Muscle of leg (tissue), 11 donors: ENCODE measurements around the gene ANK3. TPM values are rescaled to one million over a fixed set of nuclear protein-coding genes. Genes with fewer than 3 reads are reported as not detected.

Experiments used
- DNase-seq: peaks from one replicate; pipeline ENCODE4 v3.0.0; 2013
- H3K27ac ChIP-seq: one replicate; pipeline ENCODE4 v1.5.1; 2013; ENCODE audit warnings: mild to moderate bottlenecking, low read length, control low read depth
- H3K27me3 ChIP-seq: one replicate; pipeline ENCODE4 v1.6.1; 2013; ENCODE audit warnings: low read length; ENCODE audit not compliant: control insufficient read depth, insufficient read depth
- H3K36me3 ChIP-seq: one replicate; pipeline ENCODE4 v1.6.1; 2013; ENCODE audit warnings: low read length; ENCODE audit not compliant: control insufficient read depth, insufficient read depth
- H3K4me1 ChIP-seq: one replicate; pipeline ENCODE4 v1.6.1; 2013; ENCODE audit warnings: low read length; ENCODE audit not compliant: control insufficient read depth, insufficient read depth
- H3K4me3 ChIP-seq: one replicate; pipeline ENCODE4 v1.5.1; 2013; ENCODE audit warnings: low read length, control low read depth
- H3K9me3 ChIP-seq: replicated peaks from 2 replicates; pipeline ENCODE4 v1.6.1; 2013; ENCODE audit warnings: low read depth, low read length; ENCODE audit not compliant: control insufficient read depth
- WGBS: methylation state at CpG from one replicate; pipeline ENCODE4 v1.1.5; 2013; ENCODE audit warnings: missing lambda C conversion rate; ENCODE audit not compliant: insufficient coverage; 5-methylcytosine and 5-hydroxymethylcytosine counted together
- polyA plus RNA-seq, 8 donors: library from polyadenylated mRNA; unstranded; fragments of 120-200 nt; gene quantifications; one replicate each; pipeline versions ENCODE4 v1.2.1 to v1.2.3, GENCODE V29; 2013; ENCODE audit warnings: inconsistent platforms in 1 of 8, low replicate concordance in 1 of 8; ENCODE audit not compliant: insufficient read length in 8 of 8, insufficient read depth in 1 of 8
- total RNA-seq: library from RNA; stranded (reverse); fragments of 120-200 nt; gene quantifications from one replicate; pipeline ENCODE4 v1.2.4, GENCODE V29; 2013

ANK3 gene
- total and polyA plus RNA-seq, 9 donors = 64.0 to 158 (median 90.8) TPM

DNA sequence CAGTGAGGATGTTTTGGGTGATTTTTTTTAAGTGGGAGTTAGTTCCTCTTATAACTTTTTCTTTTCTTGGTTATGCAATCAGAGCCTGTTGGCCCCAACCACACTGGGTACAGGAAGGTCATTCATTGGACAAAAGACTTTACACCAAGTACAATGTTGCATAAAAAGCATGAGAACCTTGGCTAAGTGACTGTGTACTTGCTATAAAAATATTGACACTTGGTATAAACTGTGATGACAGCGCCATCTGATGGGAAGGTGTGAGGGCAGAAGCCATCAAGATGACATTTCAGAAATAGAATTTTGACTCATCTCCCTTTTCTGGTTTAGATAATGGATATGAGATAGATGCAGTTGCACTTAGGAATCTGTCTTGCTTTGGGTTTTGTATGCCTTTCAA lies 357.0 kb downstream of the ANK3 start:
- Histone ChIP-seq H3K4me1 (no peaks in the 10 kb centered on the region), H3K36me3 (no peaks in the 10 kb centered on the region), H3K4me3 (no peak overlapping the region), H3K9me3 (no peaks in the 10 kb centered on the region), H3K27ac (no peak overlapping the region), H3K27me3 (no peaks in the 10 kb centered on the region)
- no CpG with 5 or more reads among the region's 1 CpG for WGBS
- peak; percentile 69 for DNase-seq

DNA sequence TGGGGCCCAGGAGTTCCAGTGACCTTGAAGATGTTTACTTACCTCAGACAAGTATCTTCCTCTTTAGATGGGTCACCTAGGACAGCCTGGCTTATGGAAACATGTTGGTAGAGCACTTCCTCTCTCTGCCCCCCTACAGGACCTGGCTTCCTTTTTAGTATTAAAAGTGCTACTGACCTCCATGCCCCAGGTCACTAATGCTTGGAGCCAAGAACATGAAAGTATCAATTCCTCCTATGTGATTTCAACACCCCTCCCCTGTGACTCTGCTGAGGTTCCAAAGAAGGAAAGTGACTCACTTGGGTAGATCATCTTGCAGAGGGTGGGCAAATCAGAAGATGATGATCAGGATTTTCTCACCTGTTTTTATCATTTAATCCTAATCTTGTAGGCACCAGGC lies 358.0 kb downstream of the ANK3 start:
- Histone ChIP-seq H3K27ac (no peak overlapping the region), H3K36me3 (no peaks in the 10 kb centered on the region), H3K9me3 (no peaks in the 10 kb centered on the region), H3K27me3 (no peaks in the 10 kb centered on the region), H3K4me3 (no peak overlapping the region), H3K4me1 (no peaks in the 10 kb centered on the region)
- DNase-seq = peak; percentile 19

DNA sequence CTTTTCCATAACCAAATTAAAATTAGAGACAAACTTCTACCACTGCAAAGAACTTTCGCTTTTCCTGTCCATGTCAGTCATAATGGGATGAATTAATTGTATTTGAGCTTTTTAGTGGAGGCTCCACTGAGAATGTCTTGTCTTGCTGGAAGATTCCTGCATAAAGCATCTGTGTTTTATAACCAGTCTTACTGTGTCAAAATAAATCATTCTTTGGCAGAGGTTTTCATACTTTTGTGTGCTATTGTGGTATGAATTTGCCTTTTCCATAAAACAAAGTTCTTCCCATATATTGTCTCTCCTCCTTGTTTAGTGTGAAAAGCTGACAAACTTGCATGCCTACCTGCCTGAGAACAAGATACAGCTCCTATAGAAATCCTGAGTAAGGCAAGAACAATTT lies 358.5 kb downstream of the ANK3 start:
- no peaks in the 10 kb centered on the region for H3K9me3 ChIP-seq
- H3K4me1 ChIP-seq = no peaks in the 10 kb centered on the region
- H3K36me3 ChIP-seq = no peaks in the 10 kb centered on the region
- WGBS = no CpG with 5 or more reads among the region's 1 CpG
- no peaks in the 10 kb centered on the region for H3K27me3 ChIP-seq
- H3K4me3 ChIP-seq = no peak overlapping the region
- no peak for DNase-seq
- no peak overlapping the region for H3K27ac ChIP-seq

DNA sequence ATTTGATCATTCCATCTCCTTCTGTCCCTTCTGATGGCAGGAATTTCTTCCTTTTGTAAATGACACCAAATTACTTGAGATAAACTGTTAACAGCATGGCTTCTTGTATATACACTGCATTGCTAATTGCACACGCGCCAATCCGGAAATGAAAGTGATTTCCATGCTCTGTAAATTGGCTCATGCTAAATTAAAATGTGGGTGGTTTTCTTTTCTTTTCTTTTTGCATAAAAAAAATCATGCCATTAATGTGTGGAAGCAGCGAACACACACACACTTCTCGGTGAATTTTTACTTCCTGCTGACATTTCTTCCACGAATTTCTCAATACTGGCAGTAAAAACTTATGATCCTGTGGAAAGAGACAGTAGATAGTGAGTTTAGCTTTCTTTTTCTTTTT lies 360.2 kb downstream of the ANK3 start:
- Histone ChIP-seq H3K36me3 (no peaks in the 10 kb centered on the region), H3K4me3 (no peak overlapping the region), H3K4me1 (no peaks in the 10 kb centered on the region), H3K27ac (no peak overlapping the region), H3K27me3 (no peaks in the 10 kb centered on the region), H3K9me3 (no peaks in the 10 kb centered on the region)
- no CpG with 5 or more reads among the region's 6 CpGs for WGBS
- no peak for DNase-seq

DNA sequence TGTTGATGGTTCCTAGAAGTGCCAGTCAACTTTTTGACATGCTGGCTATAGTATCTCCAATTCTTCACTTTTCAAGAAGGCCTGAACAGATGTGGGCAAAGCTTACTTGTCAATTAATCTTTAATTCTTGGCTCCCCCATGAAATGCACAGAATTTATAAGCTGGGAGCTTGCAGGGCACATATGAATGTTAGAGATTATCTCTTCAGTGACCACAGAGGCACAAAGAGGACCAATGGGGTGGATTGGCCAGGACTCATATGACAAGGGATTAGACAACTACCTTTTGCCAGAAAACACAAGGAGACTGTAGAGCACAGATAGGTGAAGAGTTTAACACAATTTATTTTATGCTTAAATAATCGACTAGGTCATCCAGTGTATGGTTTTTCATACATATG lies 361.6 kb downstream of the ANK3 start:
- Histone ChIP-seq H3K27ac (no peak overlapping the region), H3K36me3 (no peaks in the 10 kb centered on the region), H3K9me3 (no peaks in the 10 kb centered on the region), H3K4me1 (no peaks in the 10 kb centered on the region), H3K27me3 (no peaks in the 10 kb centered on the region), H3K4me3 (no peak overlapping the region)
- DNase-seq = no peak
- WGBS = no CpG with 5 or more reads among the region's 1 CpG

DNA sequence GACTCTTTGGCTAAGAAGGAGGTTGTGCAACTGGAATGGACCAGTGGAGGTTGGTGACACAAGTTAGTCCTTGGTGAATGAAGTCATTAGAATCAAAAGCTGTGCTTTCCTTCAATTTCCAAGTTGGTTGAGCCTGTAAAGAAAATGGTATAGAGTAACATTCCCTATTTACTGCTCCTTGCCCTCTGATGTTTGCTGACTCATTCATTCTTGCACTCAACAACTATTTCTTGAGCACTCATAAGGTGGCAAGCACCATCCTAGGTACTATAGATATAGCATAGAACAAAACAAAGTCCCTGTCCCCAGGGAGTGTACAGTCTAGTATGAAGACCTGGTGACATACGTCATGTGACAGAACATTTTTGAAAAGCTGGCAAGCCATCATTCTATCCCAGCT lies 364.4 kb downstream of the ANK3 start:
- DNase-seq = no peak
- no CpG with 5 or more reads among the region's 1 CpG for WGBS
- Histone ChIP-seq H3K4me3 (no peak overlapping the region), H3K36me3 (no peaks in the 10 kb centered on the region), H3K4me1 (no peaks in the 10 kb centered on the region), H3K27ac (no peak overlapping the region), H3K27me3 (no peaks in the 10 kb centered on the region), H3K9me3 (no peaks in the 10 kb centered on the region)

DNA sequence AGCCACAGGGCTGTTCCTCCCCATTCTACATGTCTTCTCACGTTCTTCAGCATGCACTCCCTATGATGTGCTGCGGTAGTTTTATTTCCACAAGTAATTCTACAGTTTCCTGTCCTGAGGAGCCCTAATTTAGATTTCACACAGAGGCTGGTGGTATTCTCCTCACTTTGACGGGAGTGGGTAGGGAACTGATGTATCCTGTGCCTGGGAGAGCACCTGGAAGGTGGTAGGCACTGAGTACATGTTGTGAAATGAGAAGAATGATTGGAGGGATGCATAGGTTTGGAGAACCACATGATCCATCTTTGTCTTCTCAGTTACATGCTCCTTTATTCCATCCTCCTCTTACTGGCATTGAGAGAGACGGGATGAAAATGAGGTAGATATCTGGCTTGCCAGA lies 365.2 kb downstream of the ANK3 start:
- Histone ChIP-seq H3K27me3 (no peaks in the 10 kb centered on the region), H3K4me3 (no peak overlapping the region), H3K4me1 (no peaks in the 10 kb centered on the region), H3K36me3 (no peaks in the 10 kb centered on the region), H3K9me3 (no peaks in the 10 kb centered on the region), H3K27ac (no peak overlapping the region)
- no peak for DNase-seq
- 100% methylated on average over 1 of the region's 4 CpGs for WGBS

DNA sequence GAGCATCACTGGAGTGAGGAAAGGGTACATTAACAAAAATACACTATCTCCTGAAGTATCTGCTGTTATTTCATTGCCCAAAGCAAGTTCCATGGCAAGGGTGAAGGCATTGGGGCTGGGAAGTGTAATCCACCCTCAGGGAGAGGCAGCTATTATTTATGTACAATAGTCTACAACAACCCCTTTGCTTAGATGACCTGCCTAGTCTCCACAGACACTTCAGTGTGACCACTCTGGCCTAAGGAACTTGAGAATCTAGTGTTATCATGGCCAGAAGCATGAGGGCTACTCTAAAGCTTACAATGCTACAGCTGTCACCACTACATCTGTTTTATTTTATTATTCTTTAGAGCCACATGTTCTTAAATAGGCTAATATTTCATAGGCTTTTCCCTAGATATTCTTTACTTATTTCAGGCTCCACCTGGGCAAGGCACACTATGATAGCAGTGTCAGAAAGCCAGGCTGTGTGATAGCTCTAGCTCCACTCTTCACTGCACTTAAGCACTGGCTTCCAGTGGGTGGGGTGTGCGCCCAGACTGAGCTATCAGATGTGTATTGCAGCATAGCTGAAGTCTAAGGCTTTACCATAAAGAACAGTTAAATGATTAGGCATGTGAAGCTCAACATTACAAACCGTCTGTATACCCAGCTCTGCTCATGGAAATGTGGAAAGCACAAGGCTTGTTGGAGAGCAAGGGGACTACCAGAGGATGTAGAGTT lies 366.4 kb downstream of the ANK3 start:
- H3K27me3 ChIP-seq = no peaks in the 10 kb centered on the region
- H3K4me1 ChIP-seq = no peaks in the 10 kb centered on the region
- 51% methylated on average over 2 of the region's 2 CpGs for WGBS
- H3K36me3 ChIP-seq = no peaks in the 10 kb centered on the region
- no peak overlapping the region for H3K4me3 ChIP-seq
- no peak overlapping the region for H3K27ac ChIP-seq
- no peak for DNase-seq
- no peaks in the 10 kb centered on the region for H3K9me3 ChIP-seq

DNA sequence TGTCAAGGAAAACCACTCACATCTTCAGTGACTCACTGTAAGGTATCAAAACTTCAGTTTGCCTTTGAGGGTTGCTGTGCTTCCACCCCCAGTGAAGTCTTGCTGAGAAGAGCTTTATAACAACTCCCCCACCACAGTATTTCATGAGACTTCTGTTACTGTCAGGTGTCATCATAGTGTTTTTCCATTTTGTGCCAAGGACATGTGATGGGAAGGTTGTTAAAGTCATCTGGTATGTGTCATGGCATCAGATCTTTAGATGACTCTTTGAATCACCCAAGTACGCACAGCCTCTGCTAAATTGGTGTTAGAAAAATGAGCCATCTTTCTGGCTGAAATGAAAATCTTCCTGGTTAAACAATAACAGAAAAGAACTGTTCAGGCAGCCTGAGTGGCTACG lies 368.3 kb downstream of the ANK3 start:
- Histone ChIP-seq H3K27me3 (no peaks in the 10 kb centered on the region), H3K9me3 (no peaks in the 10 kb centered on the region), H3K4me3 (no peak overlapping the region), H3K4me1 (no peaks in the 10 kb centered on the region), H3K36me3 (no peaks in the 10 kb centered on the region), H3K27ac (no peak overlapping the region)
- no peak for DNase-seq
- WGBS = no CpG with 5 or more reads among the region's 2 CpGs

DNA sequence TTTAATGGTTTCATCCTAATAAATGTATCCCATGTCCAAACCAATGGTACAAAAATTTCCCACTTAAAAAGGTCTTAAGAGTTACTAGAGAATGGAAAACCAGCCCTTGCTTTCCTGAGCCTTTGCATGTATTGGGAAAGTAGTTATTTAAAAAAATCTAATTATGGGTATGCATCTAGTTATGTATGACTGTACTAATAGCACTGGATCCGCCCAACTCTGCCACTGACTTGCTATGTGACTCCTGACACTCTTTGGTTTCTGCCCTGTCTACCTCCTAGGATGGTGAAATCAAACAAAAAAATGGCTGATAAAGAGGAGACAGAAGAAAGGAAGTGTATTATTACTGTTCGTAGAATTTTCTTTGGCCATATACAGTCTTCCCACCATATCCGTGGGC lies 372.9 kb downstream of the ANK3 start:
- no peak overlapping the region for H3K4me3 ChIP-seq
- no peaks in the 10 kb centered on the region for H3K9me3 ChIP-seq
- no peaks in the 10 kb centered on the region for H3K27me3 ChIP-seq
- no peak overlapping the region for H3K27ac ChIP-seq
- no CpG with 5 or more reads among the region's 3 CpGs for WGBS
- no peak for DNase-seq
- H3K4me1 ChIP-seq = no peaks in the 10 kb centered on the region
- no peaks in the 10 kb centered on the region for H3K36me3 ChIP-seq
